Measurements from ENCODE around the gene SLC25A17.
"Not testable (repeated sequence)": the region's sequence is repeated elsewhere in the genome, so short reads cannot be mapped to it uniquely, and the experiment has no call there.

The SLC25A17 gene

DNA sequence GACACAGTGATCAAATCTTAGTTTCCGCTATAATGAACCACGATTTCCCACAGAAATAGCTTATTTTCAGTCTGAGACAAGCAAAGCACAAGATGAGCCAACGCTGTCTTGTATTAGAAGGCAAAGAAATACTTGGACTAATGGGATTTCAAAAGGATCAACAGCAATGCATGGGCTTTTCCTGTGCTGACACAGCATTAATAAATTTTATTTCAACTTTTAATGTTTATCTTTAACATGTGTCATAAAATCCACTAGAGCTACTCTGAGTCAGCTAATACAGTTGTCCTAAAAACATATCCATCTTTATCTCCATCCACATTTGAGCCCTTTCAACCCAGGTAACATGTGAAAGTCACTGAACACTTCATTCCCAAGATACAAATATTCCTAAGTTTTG is 15.5 kb upstream of the SLC25A17 start:
- no peak for DNase-seq
- H3K4me3 Mint-ChIP-seq: no peak overlapping the region
- H3K27ac Mint-ChIP-seq: no peak overlapping the region
- H3K9me3 Mint-ChIP-seq: no peaks in the 10 kb centered on the region
- H3K4me1 Mint-ChIP-seq: no peaks in the 10 kb centered on the region
- no peak for ATAC-seq
- H3K27me3 Mint-ChIP-seq: no peaks in the 10 kb centered on the region

GRCh38 chr22:40829131-40829530 is 10.0 kb upstream of the SLC25A17 start:
- no peak overlapping the region for H3K4me3 Mint-ChIP-seq
- H3K9me3 Mint-ChIP-seq: no peaks in the 10 kb centered on the region
- no peaks in the 10 kb centered on the region for H3K4me1 Mint-ChIP-seq
- ATAC-seq (no peak), DNase-seq (no peak)
- no peak overlapping the region for H3K27ac Mint-ChIP-seq
- no peaks in the 10 kb centered on the region for H3K27me3 Mint-ChIP-seq

DNA sequence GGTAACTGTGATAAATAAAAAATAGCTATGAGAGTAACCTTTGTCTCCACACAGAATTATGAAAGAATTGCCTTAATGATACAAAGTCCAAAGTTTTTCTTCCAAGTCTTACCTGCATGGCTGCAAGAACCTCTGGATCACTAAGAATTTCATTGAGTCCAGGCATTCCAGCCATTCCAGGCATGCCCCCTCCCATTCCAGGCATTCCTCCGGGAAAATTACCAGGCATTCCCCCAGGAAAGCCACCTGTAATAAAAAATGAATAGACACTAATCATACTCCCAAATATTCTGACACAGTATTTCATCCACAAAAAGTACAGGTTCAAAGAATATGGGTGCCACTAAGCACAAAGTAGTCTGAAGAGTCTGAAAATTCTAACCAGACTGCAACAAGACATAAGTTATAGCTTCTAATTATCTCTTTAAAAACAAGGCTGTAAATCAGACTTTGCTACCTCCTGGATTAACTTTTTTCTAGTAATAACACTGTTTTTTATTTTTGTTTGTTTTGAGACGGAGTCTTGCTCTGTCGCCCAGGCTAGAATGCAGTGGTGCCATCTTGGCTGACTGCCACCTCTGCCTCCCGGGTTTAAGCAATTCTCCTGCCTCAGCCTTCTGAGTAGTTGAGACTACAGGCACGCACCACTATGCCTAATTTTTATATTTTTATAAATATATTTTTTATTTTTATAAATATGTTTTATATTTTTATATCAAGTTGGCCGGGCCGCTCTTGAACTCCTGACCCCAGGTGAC is 8.0 kb upstream of the SLC25A17 start:
- no peaks in the 10 kb centered on the region for H3K4me1 Mint-ChIP-seq
- H3K9me3 Mint-ChIP-seq: no peaks in the 10 kb centered on the region
- ATAC-seq (no peak), DNase-seq (no peak)
- no peaks in the 10 kb centered on the region for H3K27me3 Mint-ChIP-seq
- H3K4me3 Mint-ChIP-seq: no peak overlapping the region
- no peak overlapping the region for H3K27ac Mint-ChIP-seq

DNA sequence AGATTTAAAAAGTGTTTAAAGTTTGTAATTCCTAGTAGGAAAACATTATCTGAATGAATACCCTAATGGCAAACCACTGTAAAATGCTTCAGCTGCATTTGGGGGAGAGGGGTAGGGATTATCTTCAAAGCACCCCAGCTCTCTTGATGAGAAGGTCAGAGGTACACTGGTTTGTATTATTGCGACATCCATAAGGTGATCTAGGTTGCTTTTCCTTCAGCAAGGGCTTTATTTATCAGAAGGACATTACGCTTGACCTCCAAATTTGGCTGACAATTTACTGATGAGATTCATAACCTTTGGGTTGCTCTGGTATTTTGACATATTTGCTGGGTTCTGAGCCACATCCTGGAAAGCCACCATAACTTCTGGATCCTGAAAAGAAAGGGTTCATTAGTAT is 7.1 kb upstream of the SLC25A17 start:
- not testable (repeated sequence) for ATAC-seq, H3K27me3 Mint-ChIP-seq, DNase-seq, H3K9me3 Mint-ChIP-seq, H3K4me3 Mint-ChIP-seq, H3K4me1 Mint-ChIP-seq, H3K27ac Mint-ChIP-seq

GRCh38 chr22:40823426-40823825 is 4.3 kb upstream of the SLC25A17 start:
- Mint-ChIP-seq H3K4me1 (peaks cover 8% of the 10 kb centered on the region), H3K27ac (no peak overlapping the region), H3K27me3 (no peaks in the 10 kb centered on the region), H3K4me3 (no peak overlapping the region), H3K9me3 (no peaks in the 10 kb centered on the region)
- ATAC-seq (no peak), DNase-seq (no peak)

GRCh38 chr22:40819599-40820140 is 524 bp upstream of the SLC25A17 start:
- H3K9me3 Mint-ChIP-seq: no peaks in the 10 kb centered on the region
- H3K4me1 Mint-ChIP-seq: peaks cover 35% of the 10 kb centered on the region
- no peaks in the 10 kb centered on the region for H3K27me3 Mint-ChIP-seq
- DNase-seq: no peak
- H3K27ac Mint-ChIP-seq: peak overlapping the region; percentile 59 to 98
- peak; percentile 29 for ATAC-seq
- H3K4me3 Mint-ChIP-seq: peak overlapping the region; percentile 75 to 82

DNA sequence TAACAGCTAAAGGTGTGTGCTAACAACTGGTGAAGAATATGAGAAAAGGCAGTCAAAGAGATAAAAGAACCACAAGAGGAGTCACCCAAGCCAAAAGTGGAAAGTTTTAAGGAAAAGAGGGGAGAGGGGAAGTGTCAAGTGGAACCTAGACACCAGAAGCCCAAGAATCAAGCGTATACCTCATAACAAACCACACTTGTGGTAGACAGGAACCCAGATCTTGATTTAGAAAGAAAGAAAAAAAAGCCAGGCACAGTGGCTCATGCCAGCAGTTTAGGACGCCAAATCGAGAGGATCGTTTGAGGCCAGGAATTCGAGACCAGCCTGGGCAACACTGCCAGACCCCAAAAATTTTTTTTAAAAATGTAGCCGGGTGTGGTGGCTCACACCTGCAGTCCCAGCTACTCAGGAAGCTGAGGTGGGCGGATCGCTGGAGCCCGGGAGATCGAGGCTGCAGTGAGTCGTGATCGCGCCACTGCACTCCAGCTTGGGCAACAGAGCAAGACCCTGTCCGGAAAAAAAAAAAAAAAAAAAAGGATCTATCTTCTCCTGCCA is 877 bp downstream of the SLC25A17 start:
- peak in 1 of 2 donors; percentile 8 for DNase-seq
- Mint-ChIP-seq H3K27me3 (no peaks in the 10 kb centered on the region), H3K9me3 (no peaks in the 10 kb centered on the region), H3K27ac (peak overlapping the region; percentile 94 to 98), H3K4me3 (peak overlapping the region; percentile 75 to 82), H3K4me1 (peaks cover 35% of the 10 kb centered on the region)
- no peak for ATAC-seq

DNA sequence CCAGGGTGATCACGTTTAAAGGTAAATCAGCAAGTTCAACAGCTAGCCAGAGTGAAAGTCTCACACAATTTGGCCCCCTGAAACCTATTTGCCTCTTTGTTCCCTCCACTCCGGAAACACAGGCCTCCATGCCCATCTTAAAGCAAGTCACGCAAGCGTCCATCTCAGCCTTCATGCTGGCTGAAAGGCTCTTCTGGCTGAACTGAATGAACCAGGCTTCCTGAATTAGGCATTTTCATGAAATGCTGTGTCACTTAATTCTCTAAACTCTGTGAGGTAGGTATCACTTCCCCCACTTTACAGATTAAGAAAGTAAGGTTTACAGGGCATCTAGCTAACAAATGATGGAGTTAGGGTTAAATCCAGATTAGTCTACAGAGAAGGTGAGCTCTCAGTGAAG is 1.4 kb downstream of the SLC25A17 start:
- Mint-ChIP-seq H3K27ac (peak overlapping the region; percentile 5 to 33), H3K4me1 (peaks cover 35% of the 10 kb centered on the region), H3K27me3 (no peaks in the 10 kb centered on the region), H3K9me3 (no peaks in the 10 kb centered on the region), H3K4me3 (peak overlapping the region; percentile 75 to 82)
- no peak for ATAC-seq
- DNase-seq: no peak

DNA sequence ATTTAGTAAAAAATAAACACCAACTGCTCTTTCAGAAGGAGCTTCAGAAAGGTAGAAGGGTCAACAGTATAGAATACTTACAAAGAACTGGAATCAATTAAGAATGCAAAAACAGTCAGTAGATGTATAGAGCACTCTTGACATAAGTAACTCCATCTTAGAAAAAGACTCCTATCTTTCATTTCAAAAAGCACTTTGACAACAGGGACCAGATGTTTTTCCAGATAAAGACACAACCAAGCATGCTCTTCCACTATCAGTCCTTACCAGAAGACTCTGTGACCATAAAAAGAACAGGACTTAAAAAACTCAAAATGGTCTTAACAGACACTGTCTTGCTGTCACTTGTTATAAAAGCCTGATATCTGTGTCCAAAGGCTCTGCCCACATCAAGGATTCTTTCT is 5.2 kb downstream of the SLC25A17 start:
- no peak for ATAC-seq
- peaks cover 35% of the 10 kb centered on the region for H3K4me1 Mint-ChIP-seq
- no peak for DNase-seq

GRCh38 chr22:40808018-40808841 is 10.9 kb downstream of the SLC25A17 start:
- ATAC-seq (no peak), DNase-seq (no peak)
- Mint-ChIP-seq H3K9me3 (no peaks in the 10 kb centered on the region), H3K27me3 (no peaks in the 10 kb centered on the region), H3K4me1 (peaks cover 16% of the 10 kb centered on the region), H3K27ac (peak overlapping the region; percentile 11 to 63), H3K4me3 (no peak overlapping the region)

More for the DNA sequence above, 5.2 kb downstream of the SLC25A17 start:
- Mint-ChIP-seq H3K9me3 (no peaks in the 10 kb centered on the region), H3K27me3 (no peaks in the 10 kb centered on the region), H3K27ac (no peak overlapping the region), H3K4me3 (no peak overlapping the region)

DNA sequence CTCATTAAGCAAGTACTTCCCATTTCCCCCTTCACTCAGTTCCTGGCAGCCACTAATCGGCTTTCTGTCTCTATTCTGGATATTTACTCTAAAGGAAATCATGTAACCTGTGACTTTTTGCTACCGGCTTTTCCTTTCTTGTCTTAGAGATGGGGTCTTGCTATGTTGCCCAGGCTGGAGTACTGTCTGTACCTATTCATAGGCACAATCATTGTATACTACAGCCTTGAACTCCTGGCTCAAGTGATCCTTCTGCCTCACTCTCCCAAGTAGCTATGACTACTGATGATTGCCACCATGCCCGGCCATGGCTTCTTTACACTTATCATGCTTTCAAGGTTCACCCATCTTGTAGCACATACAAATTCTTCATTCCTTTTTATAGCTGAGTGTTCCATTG is 12.4 kb downstream of the SLC25A17 start:
- peaks cover 12% of the 10 kb centered on the region for H3K4me1 Mint-ChIP-seq
- H3K4me3 Mint-ChIP-seq: no peak overlapping the region
- H3K27me3 Mint-ChIP-seq: no peaks in the 10 kb centered on the region
- DNase-seq (no peak), ATAC-seq (no peak)
- no peaks in the 10 kb centered on the region for H3K9me3 Mint-ChIP-seq
- no peak overlapping the region for H3K27ac Mint-ChIP-seq

GRCh38 chr22:40805699-40806203 is 13.4 kb downstream of the SLC25A17 start:
- ATAC-seq (no peak), DNase-seq (no peak)
- H3K4me3 Mint-ChIP-seq: no peak overlapping the region
- H3K9me3 Mint-ChIP-seq: no peaks in the 10 kb centered on the region
- no peak overlapping the region for H3K27ac Mint-ChIP-seq
- H3K4me1 Mint-ChIP-seq: peaks cover 12% of the 10 kb centered on the region
- H3K27me3 Mint-ChIP-seq: no peaks in the 10 kb centered on the region

GRCh38 chr22:40805239-40805638 is 13.9 kb downstream of the SLC25A17 start:
- no peak overlapping the region for H3K27ac Mint-ChIP-seq
- H3K4me3 Mint-ChIP-seq: no peak overlapping the region
- ATAC-seq: no peak
- no peaks in the 10 kb centered on the region for H3K27me3 Mint-ChIP-seq
- no peak for DNase-seq
- peaks cover 12% of the 10 kb centered on the region for H3K4me1 Mint-ChIP-seq
- no peaks in the 10 kb centered on the region for H3K9me3 Mint-ChIP-seq

- no peak overlapping the region for H3K4me3 Mint-ChIP-seq
- no peaks in the 10 kb centered on the region for H3K27me3 Mint-ChIP-seq
- no peaks in the 10 kb centered on the region for H3K9me3 Mint-ChIP-seq
- H3K4me1 Mint-ChIP-seq: peaks cover 12% of the 10 kb centered on the region
- H3K27ac Mint-ChIP-seq: no peak overlapping the region
- no peak for DNase-seq
- no peak for ATAC-seq
These were observed 15.8 kb downstream of the SLC25A17 start for GRCh38 chr22:40803321-40803720.

DNA sequence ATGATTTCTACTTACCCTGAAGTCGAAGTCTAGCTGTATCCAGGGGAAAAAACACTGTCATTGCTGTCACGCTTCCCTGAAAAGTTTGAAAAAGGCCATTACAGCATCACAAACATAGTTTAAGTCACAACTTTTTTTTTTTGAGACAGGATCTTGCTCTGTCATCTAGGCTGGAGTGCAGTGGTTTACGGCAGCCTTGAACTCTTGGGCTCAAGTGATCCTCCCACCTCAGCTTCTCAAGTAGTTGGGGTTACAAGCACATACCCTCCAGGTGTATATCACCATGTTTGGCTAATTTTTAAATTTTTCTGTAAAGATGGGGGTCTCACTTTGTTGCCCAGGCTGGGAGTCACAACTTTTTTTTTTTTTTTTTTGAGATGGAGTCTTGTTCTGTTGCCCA is 20.1 kb downstream of the SLC25A17 start:
- Mint-ChIP-seq H3K4me1 (peaks cover 6% of the 10 kb centered on the region), H3K9me3 (no peaks in the 10 kb centered on the region), H3K27me3 (no peaks in the 10 kb centered on the region), H3K27ac (peak overlapping the region in 1 of 2 donors; percentile 91), H3K4me3 (no peak overlapping the region)
- ATAC-seq (no peak), DNase-seq (no peak)

GRCh38 chr22:40797427-40797826 is 21.7 kb downstream of the SLC25A17 start:
- ATAC-seq (no peak), DNase-seq (no peak)
- H3K27me3 Mint-ChIP-seq: no peaks in the 10 kb centered on the region
- H3K4me1 Mint-ChIP-seq: peaks cover 7% of the 10 kb centered on the region
- no peaks in the 10 kb centered on the region for H3K9me3 Mint-ChIP-seq
- H3K27ac Mint-ChIP-seq: no peak overlapping the region
- no peak overlapping the region for H3K4me3 Mint-ChIP-seq

Data from stimulated activated naive CD8-positive, alpha-beta T cell treated with anti-CD3 and anti-CD28 coated beads, Interleukin-15, amount 100 ng/mL, for 72 hours (primary cell).